A549 treated with CORT108297 at 1 μM for 4 hours (cell line): Measurements from ENCODE around the gene SMDT1. TPM values are rescaled to one million over a fixed set of nuclear protein-coding genes. Genes with fewer than 3 reads are reported as not detected.

ENCODE experiments used
- total RNA-seq: library from RNA; stranded (reverse); fragments of 200-300 nt; extraction: Qiagen RNA extraction; gene quantifications from 5 replicates; pipeline ENCODE4 v1.2.3, GENCODE V29; 2022

Gene SMDT1
- total RNA-seq: 22.1 to 46.6 TPM (median 40.1 TPM) in 5 replicates

DNA sequence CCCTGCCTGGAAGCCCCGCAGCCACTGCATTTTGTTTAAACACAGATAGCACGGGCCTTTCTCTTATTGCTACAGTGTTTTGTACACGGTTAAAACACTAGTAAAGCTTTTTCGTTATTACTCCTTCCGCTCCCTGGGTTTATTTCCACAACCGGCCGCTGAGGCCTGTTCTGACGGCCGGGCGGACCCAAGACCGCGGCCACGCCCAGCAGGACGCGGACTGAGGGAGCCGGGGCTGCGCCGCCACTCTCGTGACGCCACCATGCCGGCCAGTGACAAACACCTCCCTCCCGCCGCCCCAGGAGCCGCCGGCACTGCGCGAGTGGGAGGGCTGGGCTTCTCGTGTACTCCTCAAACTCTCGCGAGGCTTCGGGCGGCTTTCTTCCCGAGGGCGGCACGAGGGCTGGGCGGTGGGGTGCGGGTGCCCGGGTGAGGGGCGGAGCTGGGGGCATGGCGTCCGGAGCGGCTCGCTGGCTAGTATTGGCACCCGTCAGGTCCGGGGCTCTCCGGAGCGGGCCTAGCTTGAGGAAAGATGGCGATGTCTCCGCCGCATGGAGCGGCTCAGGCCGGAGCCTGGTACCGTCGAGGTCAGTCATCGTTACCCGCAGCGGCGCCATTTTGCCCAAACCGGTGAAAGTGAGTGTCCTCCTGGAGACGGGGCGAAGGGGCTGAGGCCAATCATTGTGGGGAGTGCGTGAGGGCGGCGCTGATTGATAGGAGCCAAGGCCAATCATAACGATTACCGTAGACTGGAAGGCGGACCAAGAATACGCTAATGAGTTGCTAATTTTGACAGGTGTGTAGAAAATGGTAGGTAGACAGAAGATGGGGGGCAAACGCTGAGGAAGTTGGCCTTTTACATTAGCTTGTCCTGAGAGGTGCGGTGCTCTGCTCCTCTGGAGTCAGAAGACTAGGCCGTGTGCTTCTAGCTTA, at the start of gene SMDT1:
Gene SMDT1 (plus strand): TSS at position 382 of the 933 bp plus-strand sequence. CDS start 69 bp downstream, at position 451.

DNA sequence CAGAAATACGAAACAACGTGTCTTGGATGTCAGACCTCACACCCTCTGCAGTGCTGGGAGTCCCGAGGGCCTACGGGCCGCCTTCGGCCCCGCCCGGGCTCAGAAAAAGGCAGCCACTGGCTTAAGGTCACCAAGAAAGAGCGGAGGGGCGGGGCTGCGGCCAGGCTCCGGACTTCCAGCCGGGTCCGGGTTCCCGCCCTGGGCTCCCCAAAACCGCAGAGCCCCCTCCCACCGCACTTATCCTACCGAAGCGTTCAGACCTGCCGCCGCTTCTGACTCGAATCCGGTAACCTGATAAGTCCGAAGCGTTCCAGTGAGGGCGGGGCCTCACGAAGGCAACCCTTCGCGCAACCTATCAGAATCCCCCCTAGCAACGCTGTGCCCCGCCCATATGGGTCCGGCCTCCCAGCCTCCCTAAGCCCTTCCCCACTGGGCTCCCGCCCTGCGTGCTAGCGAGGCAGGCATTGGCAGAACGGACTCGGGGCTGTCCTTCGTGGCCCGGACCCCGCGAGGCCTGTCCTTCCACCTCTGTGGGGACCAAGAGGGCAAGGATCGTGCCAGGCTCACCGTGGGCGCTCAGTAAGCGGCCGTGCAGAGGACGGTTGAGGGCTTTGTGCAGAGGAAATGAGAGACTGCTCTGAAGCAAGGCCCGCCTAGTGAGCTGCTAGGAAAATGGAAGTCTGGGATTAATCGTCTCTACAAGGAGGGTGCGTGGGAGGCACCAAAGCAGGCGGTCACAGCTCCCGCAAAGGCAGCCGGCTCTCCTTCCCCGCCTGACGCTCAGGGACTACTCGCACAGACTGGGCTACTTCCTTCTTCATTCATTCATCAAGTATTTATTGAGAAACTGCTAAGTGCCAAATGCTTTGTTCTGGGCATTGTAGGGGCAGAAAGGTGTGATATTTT, 8.7 kb upstream of the SMDT1 start, which contains the start of gene NAGA:
Gene NAGA (minus strand): TSS at position 296 of the 906 bp plus-strand sequence. CDS start 515 bp downstream, outside the sequence.

DNA sequence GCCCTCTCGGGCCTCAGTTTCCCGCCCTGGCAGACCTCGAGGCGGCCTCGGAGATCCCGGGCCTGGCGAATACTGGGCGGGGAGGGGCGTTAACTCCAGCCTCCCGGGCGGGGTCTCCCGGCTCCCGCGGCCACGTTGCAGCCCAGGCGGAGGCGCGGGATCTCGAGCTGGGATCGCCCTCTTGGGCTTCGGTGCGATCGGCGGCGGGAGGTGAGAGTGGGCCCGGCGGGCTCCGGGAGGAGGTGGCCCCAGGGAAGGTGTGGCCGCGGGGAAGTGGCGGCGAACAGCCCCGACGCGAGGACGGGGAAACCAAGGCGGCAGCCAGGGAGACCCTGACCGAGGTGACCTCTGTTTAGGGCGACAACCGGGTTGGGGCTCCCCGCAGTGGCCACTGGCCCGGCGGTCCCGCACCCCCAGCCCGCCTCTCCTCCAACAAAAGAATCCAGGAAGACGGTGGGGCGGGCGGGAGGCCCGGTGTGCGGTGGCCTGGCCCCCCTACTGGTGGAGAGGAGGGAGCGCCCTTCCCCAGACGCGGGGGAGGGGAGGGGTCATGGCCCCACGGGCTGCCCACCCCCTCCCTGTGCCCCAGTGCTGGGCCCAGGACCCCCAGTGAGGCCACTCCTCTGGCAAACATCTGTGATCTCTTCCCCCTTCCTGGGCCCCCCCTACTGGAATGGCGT, 5.2 kb upstream of the SMDT1 start, which contains the start of gene PHETA2:
Gene PHETA2 (plus strand): TSS at position 117 of the 680 bp plus-strand sequence. CDS start 3,046 bp downstream, outside the sequence.

GRCh38 chr22:42090596-42091454, 11.3 kb downstream of the SMDT1 start, which contains the start of gene NDUFA6:
Gene NDUFA6, minus strand, starts transcription at chr22:42090772. Its CDS starts 28 bp downstream, at chr22:42090744.

DNA sequence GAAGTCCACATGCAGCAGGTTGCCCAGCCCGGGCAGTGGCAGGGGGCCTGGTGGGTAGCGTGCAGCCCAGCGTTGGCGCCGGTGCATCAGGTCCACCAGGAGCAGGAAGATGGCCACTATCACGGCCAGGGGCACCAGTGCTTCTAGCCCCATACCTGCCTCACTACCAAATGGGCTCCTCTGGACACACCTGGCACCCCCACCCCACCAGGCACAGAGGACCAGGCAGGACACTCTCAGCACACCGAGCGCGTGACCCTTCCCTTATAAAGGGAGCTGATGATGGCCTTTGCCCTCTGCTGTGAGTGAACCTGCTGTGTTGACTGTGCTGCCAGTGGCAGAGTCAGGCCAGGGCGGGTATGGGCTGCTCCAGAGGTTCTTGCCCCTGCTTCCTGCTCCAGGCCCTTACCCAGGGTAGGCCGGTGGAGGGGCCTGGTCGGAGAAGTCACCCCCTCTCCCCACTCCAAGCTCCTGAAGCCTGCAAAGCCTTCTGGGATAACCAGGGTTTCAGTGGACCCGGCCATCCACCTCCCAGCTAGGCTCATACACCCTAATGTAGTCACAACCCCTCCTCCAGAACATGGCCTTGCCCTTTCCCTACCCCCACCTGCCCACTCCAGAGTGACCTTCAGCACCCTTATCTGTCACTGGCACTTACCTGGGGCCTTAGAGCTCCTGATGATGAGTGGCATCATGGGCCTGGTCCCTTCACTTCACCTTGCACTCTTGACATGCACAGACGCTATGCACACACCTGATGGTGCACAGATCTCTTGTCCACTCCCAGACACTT, 51.3 kb downstream of the SMDT1 start, which contains the start of gene CYP2D6:
Gene CYP2D6 (minus strand): TSS at position 172 of the 793 bp plus-strand sequence. CDS start 19 bp downstream, at position 153.

Other genes starting within 250 kb of the SMDT1 start
- gene SREBF2, start 246.6 kb upstream of the SMDT1 start, total RNA-seq: 22.1 to 33.4 TPM (median 29.8 TPM) in 5 replicates
- gene SHISA8, start 164.6 kb upstream of the SMDT1 start, total RNA-seq: 0.16 to 0.33 TPM (median 0.18 TPM) in 4 of 5 replicates, not detected in the other
- 0.14 to 0.23 TPM (median 0.17 TPM) in 5 replicates for gene TNFRSF13C, start 152.9 kb upstream of the SMDT1 start, total RNA-seq
- gene CENPM, start 132.5 kb upstream of the SMDT1 start, total RNA-seq: 26.5 to 45.1 TPM (median 39.3 TPM) in 5 replicates
- 1.0 to 1.4 TPM (median 1.2 TPM) in 5 replicates for gene SEPTIN3, start 110.3 kb upstream of the SMDT1 start, total RNA-seq
- 0.05 to 0.21 TPM (median 0.06 TPM) in 3 of 5 replicates, not detected in the others for gene WBP2NL, start 80.9 kb upstream of the SMDT1 start, total RNA-seq
- 5.8 to 7.7 TPM (median 7.5 TPM) in 5 replicates for gene NAGA, start 8.9 kb upstream of the SMDT1 start, total RNA-seq
- not detected in 5 replicates for gene PHETA2, start 5.5 kb upstream of the SMDT1 start, total RNA-seq
- gene NDUFA6, start 11.1 kb downstream of the SMDT1 start, total RNA-seq: 62.9 to 68.3 TPM (median 67.0 TPM) in 5 replicates
- gene CYP2D6, start 51.1 kb downstream of the SMDT1 start, total RNA-seq: 0.43 to 0.61 TPM (median 0.52 TPM) in 5 replicates
- 11.6 to 15.2 TPM (median 13.5 TPM) in 5 replicates for gene TCF20, start 191.0 kb downstream of the SMDT1 start, total RNA-seq